Stimulated activated memory B cell treated with anti-CD40 and anti-IgM and Interleukin-4, amounts not matched to agents 10 μg/mL and 1 μg/mL and 100 μg/mL, for 72 hours (primary cell): ENCODE results near the gene CA14.
"Not testable (repeated sequence)": the region's sequence is repeated elsewhere in the genome, so short reads cannot be mapped to it uniquely, and the experiment has no call there.

Experiments
- ATAC-seq: fragments of 150-1000 bp; cut with Tn5 transposase; 2 replicates; pipeline ENCODE4 v1.10.0; 2021
- H3K27ac Mint-ChIP-seq: one replicate; pipeline ENCODE4 v1.8.0; 2022; ENCODE audit warnings: mild to moderate bottlenecking, mixed read lengths
- H3K27me3 Mint-ChIP-seq: one replicate; pipeline ENCODE4 v1.8.0; 2022; ENCODE audit warnings: mixed read lengths
- H3K36me3 Mint-ChIP-seq: one replicate; pipeline ENCODE4 v1.8.0; 2022; ENCODE audit warnings: mixed read lengths
- H3K4me1 Mint-ChIP-seq: one replicate; pipeline ENCODE4 v1.8.0; 2022; ENCODE audit warnings: mixed read lengths
- H3K4me3 Mint-ChIP-seq: one replicate; pipeline ENCODE4 v1.8.0; 2022; ENCODE audit warnings: mild to moderate bottlenecking, moderate library complexity, mixed read lengths
- H3K9me3 Mint-ChIP-seq: one replicate; pipeline ENCODE4 v1.8.0; 2022; ENCODE audit warnings: mixed read lengths

CA14 gene

GRCh38 chr1:150282558-150282958, 25.0 kb downstream of the CA14 start:
- Mint-ChIP-seq H3K27ac (peak overlapping the region; percentile 68), H3K4me3 (peak overlapping the region; percentile 87), H3K36me3 (no peaks in the 10 kb centered on the region), H3K4me1 (peaks cover 22% of the 10 kb centered on the region), H3K27me3 (no peaks in the 10 kb centered on the region), H3K9me3 (no peaks in the 10 kb centered on the region)
- no peak for ATAC-seq

- no peaks in the 10 kb centered on the region for H3K27me3 Mint-ChIP-seq
- peaks cover 22% of the 10 kb centered on the region for H3K4me1 Mint-ChIP-seq
- no peak overlapping the region for H3K27ac Mint-ChIP-seq
Observed at GRCh38 chr1:150283260-150283659, 25.7 kb downstream of the CA14 start.

GRCh38 chr1:150288382-150288781, 30.8 kb downstream of the CA14 start:
- Mint-ChIP-seq H3K36me3 (no peaks in the 10 kb centered on the region), H3K4me3 (no peak overlapping the region), H3K27me3 (no peaks in the 10 kb centered on the region), H3K9me3 (no peaks in the 10 kb centered on the region), H3K4me1 (peaks cover 7% of the 10 kb centered on the region), H3K27ac (no peak overlapping the region)
- ATAC-seq: no peak

More at GRCh38 chr1:150283260-150283659, 25.7 kb downstream of the CA14 start:
- no peak overlapping the region for H3K4me3 Mint-ChIP-seq
- no peak for ATAC-seq
- H3K36me3 Mint-ChIP-seq: no peaks in the 10 kb centered on the region
- no peaks in the 10 kb centered on the region for H3K9me3 Mint-ChIP-seq

DNA sequence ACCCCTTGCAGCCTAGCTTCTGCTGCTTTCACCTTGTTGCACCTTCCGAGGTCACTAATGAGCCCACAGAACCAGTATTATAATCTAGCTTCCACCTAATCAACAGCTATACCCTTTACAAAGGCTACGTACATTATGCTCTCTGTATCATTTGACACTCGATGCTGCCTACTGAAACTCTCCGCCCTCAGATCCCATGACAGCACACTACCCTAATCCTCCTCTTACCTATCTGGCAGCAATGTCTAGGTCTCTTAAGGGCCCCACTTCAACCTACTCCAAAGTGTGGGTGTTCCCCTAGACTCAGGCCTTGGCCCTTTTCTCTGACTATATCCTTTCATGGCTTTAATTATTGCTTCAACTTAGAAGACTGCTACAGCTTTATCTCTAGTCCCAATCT, 31.2 kb downstream of the CA14 start:
- Mint-ChIP-seq H3K27me3 (no peaks in the 10 kb centered on the region), H3K36me3 (no peaks in the 10 kb centered on the region), H3K4me3 (no peak overlapping the region), H3K9me3 (no peaks in the 10 kb centered on the region), H3K4me1 (peaks cover 11% of the 10 kb centered on the region), H3K27ac (no peak overlapping the region)
- ATAC-seq: no peak

DNA sequence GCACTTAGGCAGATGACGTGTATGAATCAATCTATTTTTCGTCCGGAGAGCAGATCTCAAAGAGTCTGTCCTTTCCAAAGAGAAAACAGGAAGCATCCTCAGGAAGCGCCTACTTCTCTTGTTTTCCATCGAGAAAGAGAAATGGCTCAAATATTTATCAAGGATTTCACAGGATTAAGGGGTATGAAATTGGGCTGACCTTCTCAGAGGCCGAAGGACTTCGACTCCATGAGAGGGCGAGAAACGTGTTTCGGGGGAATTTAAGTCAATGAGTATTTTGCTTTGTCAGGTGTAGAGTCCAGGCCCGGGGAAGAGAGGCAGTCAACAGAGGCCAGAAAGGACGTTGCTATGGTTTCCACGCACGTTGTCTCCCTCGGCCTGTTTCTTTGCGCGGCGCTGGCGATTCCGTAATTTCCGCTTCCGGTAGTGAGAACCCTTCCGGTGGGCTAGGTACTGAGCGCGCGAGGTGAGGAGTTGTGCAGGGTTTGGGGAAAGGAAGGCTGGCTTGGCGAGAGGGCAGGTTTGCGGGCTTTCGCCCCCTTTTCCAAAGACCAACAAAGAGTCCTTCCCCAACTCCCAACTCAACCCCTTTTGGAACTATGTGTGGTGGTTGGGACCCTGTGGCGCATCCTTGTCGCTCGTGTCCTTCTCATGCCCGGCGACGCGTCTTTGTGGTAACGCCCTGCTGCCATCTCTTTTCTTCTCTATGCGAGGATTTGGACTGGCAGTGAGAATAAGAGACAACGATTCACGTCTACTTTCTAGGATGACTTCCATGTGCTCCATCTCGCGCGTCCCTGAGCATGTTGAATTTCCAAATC, 36.1 kb downstream of the CA14 start, which contains the start of gene MRPS21:
Gene MRPS21, plus strand, starts transcription at position 429 of the 821 bp plus-strand sequence. CDS start 506 bp downstream, outside the sequence.
- Mint-ChIP-seq H3K4me1 (peaks cover 26% of the 10 kb centered on the region), H3K9me3 (no peaks in the 10 kb centered on the region)

DNA sequence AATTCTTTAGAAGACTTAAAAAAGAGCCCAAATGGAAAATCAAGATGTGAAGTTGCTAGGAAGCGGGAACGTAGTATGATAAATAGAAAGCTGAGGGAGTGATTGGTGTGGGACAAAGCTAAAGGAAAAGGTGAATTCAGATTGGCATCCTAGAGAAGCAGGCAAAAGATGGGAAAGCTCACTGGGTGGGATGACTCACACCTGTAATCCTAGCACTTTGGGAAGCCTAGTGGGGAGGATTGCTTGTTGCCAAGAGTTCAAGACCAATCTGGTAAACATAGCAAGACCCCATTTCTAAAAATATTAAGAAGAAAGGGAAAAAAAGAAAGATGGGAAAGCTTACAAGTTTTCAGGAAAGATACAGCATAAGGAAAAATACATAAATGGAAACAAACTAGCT, 37.9 kb downstream of the CA14 start:
- Mint-ChIP-seq H3K4me3 (no peak overlapping the region), H3K36me3 (peaks cover 35% of the 10 kb centered on the region), H3K9me3 (no peaks in the 10 kb centered on the region), H3K27ac (no peak overlapping the region), H3K27me3 (no peaks in the 10 kb centered on the region), H3K4me1 (peaks cover 26% of the 10 kb centered on the region)
- no peak for ATAC-seq

More for the DNA sequence above, 36.1 kb downstream of the CA14 start, which contains the start of gene MRPS21:
- H3K4me3 Mint-ChIP-seq: peak within 1 kb of the TSS; percentile 92
- peaks cover 25% of the 10 kb centered on the region for H3K36me3 Mint-ChIP-seq
- ATAC-seq: peak; percentile 99
- peak within 1 kb of the TSS; percentile 95 for H3K27ac Mint-ChIP-seq
- H3K27me3 Mint-ChIP-seq: no peaks in the 10 kb centered on the region

- Mint-ChIP-seq H3K4me3 (no peak overlapping the region), H3K4me1 (peaks cover 14% of the 10 kb centered on the region), H3K27ac (no peak overlapping the region), H3K36me3 (peaks cover 59% of the 10 kb centered on the region), H3K9me3 (no peaks in the 10 kb centered on the region), H3K27me3 (no peaks in the 10 kb centered on the region)
- ATAC-seq: no peak
Observed at GRCh38 chr1:150299716-150300115, 42.1 kb downstream of the CA14 start.

DNA sequence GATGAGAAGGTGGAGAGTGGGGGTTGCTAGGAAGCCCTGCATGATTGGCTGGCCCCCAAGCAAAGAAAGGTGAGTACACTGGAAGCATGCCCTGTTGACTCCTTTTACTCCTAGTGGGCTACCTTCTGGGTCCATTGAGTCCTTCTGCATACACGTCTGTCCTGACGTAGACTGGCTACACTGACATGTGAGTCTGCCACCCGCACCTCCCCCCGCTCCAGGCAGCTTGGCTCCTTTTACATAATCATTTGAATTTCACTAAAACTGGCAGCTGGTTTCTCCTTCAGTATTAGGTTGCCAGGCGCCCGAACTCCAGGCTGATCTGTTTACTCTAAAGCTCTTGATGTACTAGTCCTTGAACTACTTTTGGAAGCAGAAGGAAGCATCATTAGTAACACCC, 44.8 kb downstream of the CA14 start:
- Mint-ChIP-seq H3K27ac (no peak overlapping the region), H3K27me3 (no peaks in the 10 kb centered on the region), H3K4me1 (no peaks in the 10 kb centered on the region)

DNA sequence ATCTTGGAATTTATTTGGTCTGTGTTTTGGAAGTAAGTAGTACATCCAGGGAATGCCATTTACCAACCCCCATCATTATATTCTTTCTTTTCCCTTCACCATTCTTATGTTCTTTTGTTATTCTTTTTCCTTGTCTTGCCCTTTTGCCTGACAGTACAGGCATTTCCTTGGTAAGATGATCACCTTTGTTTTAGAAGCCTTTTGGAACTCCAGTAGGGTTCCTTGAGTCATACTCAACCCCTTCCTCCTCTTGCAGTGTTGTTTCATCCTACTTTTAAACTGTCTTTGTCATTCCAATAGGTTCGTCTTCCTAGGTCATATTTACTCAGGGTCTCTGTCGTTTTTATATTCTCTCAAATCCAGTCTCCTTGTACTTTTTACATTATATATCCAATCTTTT, 45.3 kb downstream of the CA14 start:
- Mint-ChIP-seq H3K4me3 (no peak overlapping the region), H3K4me1 (no peaks in the 10 kb centered on the region), H3K27ac (no peak overlapping the region), H3K27me3 (no peaks in the 10 kb centered on the region), H3K9me3 (no peaks in the 10 kb centered on the region), H3K36me3 (peaks cover 61% of the 10 kb centered on the region)
- no peak for ATAC-seq

More for the DNA sequence above, 44.8 kb downstream of the CA14 start:
- Mint-ChIP-seq H3K9me3 (no peaks in the 10 kb centered on the region), H3K4me3 (no peak overlapping the region), H3K36me3 (peaks cover 59% of the 10 kb centered on the region)
- no peak for ATAC-seq

DNA sequence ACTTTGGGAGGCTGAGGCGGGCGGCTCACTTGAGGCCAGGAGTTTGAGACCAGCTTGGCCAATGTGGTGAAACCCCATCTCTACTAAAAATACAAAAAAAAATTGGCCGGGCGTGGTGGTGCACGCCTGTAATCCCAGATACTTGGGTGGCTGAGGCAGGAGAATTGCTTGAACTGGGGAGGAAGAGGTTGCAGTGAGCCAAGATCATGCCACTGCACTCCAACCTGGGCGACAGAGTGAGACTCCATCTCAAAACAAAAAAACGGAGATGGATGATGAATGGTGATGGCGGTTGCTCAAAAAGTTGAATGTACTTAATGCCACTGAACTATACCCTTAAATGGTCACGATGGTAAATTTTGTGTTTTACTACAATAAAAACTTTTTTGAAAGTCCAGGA, 51.0 kb downstream of the CA14 start:
- not testable (repeated sequence) for H3K27me3 Mint-ChIP-seq, H3K4me1 Mint-ChIP-seq, H3K27ac Mint-ChIP-seq, H3K4me3 Mint-ChIP-seq, ATAC-seq, H3K9me3 Mint-ChIP-seq
- H3K36me3 Mint-ChIP-seq: peaks cover 42% of the 10 kb centered on the region

DNA sequence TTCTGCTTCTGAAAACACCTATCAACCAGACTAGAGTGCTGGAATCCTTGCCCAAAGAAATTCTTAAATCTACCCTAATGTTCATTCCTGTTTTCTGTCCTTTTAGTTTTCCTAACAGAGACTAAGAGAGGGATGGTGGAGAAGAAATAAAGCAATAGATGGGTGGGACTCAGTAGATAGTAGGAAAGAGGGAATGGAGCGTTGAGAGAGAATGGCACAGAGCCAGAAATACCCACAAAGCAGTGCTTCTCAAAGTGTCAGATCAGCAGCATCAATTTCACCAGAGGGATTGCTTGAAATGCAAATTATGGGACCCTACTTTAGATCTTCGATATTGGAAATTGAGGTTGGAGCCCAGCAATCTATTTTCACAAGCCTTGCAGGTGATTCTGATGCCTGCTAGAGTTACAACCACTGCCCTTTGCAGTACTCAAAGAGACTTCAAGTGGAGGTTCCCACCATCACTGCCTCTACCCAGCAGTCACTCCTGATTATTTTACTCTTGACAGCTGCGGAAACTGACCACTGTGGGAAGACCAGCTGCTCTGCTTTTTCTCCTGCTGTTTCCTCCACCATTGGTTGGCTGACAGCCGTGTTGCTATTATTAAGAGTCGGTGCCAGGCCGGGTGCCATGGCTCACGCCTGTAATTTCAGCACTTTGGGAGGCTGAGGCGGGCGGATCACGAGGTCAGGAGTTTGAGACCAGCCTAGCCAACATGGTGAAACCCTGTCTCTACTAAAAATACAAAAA, 52.4 kb downstream of the CA14 start:
- H3K4me1 Mint-ChIP-seq: no peaks in the 10 kb centered on the region
- H3K27ac Mint-ChIP-seq: no peak overlapping the region
- H3K36me3 Mint-ChIP-seq: peaks cover 38% of the 10 kb centered on the region
- no peak for ATAC-seq
- H3K9me3 Mint-ChIP-seq: no peaks in the 10 kb centered on the region
- no peak overlapping the region for H3K4me3 Mint-ChIP-seq
- H3K27me3 Mint-ChIP-seq: no peaks in the 10 kb centered on the region

DNA sequence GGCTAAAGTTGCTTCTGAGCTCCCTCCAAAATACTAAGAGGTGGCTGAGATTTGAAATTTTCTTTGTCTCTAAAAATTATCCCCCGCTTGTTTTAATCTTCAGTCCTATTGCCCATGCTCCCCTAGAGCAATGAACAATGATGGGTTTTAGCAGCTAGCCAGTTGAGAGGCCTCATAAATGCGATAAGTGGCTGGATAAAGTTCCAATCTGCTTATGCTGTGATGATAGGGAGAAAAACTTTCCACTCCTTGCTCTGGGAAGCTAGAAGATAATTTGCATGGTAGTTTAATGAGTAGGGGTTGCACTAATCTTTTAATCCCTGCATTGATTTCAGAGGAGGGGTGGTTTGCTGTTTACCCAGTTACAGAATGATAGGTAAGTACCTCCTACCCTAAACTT, 54.2 kb downstream of the CA14 start:
- Mint-ChIP-seq H3K4me3 (no peak overlapping the region), H3K27me3 (no peaks in the 10 kb centered on the region), H3K9me3 (no peaks in the 10 kb centered on the region), H3K36me3 (peaks cover 29% of the 10 kb centered on the region), H3K4me1 (no peaks in the 10 kb centered on the region), H3K27ac (no peak overlapping the region)
- ATAC-seq: no peak
